H1 (cell line): ENCODE measurements around the gene KCNB1. TPM values are rescaled to one million over a fixed set of nuclear protein-coding genes. Genes with fewer than 3 reads are reported as not detected.

Experiments used
- ATF2 ChIP-seq: IDR thresholded peaks from 2 replicates; pipeline ENCODE4 v1.6.1; 2012; ENCODE audit warnings: low read length, inconsistent platforms
- BRCA1 ChIP-seq: IDR thresholded peaks from 2 replicates; pipeline ENCODE4 v1.6.1; 2012; ENCODE audit warnings: low read depth, low read length, improper control_type of control experiment
- EGR1 ChIP-seq: IDR thresholded peaks from 2 replicates; pipeline ENCODE4 v1.6.1; 2011; ENCODE audit warnings: low read depth, low read length, borderline replicate concordance
- JUND ChIP-seq: IDR thresholded peaks from 2 replicates; pipeline ENCODE4 v1.6.1; 2011; ENCODE audit warnings: mild to moderate bottlenecking, improper control_type of control experiment, low read length
- PHF8 ChIP-seq: fragments of 200-600 bp; sonication (generic); conservative IDR thresholded peaks from 2 replicates; pipeline ENCODE4 v1.7.1; 2012; ENCODE audit warnings: low read depth, mild to moderate bottlenecking, inconsistent platforms, low read length, moderate library complexity
- RBBP5 ChIP-seq: IDR thresholded peaks from 2 replicates; pipeline ENCODE4 v1.7.1; 2012; ENCODE audit warnings: low read depth, mild to moderate bottlenecking, inconsistent platforms, low read length, moderate library complexity, borderline replicate concordance
- TAF7 ChIP-seq: optimal IDR thresholded peaks from 2 replicates; pipeline ENCODE3; 2011; ENCODE audit warnings: low read depth, mild to moderate bottlenecking, inconsistent platforms, low read length, moderate library complexity, borderline replicate concordance
- ZNF274 ChIP-seq: IDR thresholded peaks from 2 replicates; pipeline ENCODE4 v1.7.0; 2012; ENCODE audit warnings: low read length, borderline replicate concordance; ENCODE audit errors: extremely low read depth
- polyA plus RNA-seq, 7 experiments: library from polyadenylated mRNA; depleted of rRNA in 3 of 7; stranded (reverse) in 5 of 7; unstranded in 2 of 7; fragments of >200 nt in 5 of 7; fragments of 200-250 nt in 2 of 7; gene quantifications; 1 replicate in 5 of 7; 2 replicates in 1 of 7; 4 replicates in 1 of 7; pipeline versions ENCODE4 v1.2.1 to v1.2.3, GENCODE V29; 2011 to 2013; ENCODE audit warnings: missing spikeins in 2 of 7, mixed read lengths in 2 of 7
- total RNA-seq: library from RNA; stranded (reverse); fragmentation: NEBNext Ultra II Directional; extraction: Animal tissue kit (Norgen Biotek cat#: 25700); gene quantifications from 2 replicates; pipeline ENCODE4 v1.2.1, GENCODE V29; 2021

Gene KCNB1
- total and polyA plus RNA-seq, 2 of the 8 experiments (the other 6 are each of a cell fraction or from before 2014, with no cell fraction given): 0.58 to 0.67 TPM

DNA sequence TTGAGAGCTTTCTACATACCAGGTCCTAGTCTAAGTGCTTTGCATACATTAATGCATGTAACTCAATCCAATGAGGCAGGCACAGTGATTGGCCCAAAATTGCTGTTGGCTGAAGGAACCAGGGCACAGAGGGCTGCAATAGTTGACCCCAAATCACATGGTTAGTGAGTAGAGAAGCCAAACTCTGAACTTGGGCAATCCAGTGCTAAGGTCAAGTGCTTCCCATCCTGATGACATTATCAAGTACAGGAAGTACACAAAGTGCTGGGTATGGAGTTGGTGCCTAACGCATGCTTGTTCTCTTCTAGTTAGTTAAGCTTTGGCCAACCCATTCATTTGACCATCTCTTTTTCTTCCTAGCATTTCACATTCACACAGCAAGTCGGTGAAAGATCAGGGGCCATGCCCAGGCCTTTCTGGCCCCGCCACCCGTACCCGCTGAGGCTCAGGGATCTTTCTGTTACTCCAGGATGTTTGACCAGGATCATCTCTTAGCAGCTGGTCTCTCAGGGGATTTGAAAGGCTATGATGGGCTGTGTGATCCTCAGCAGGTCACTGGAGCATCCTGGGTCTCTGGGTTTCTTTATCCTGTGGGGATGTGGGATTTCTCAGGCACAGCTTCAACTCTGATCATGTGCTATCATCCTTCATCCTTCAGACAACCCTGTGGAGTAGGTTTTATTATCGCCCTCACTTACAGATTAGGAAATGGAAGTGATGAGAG is 7.0 kb downstream of the KCNB1 start (continued):
- TF ChIP-seq TAF7 (no peak), ZNF274 (no peak), BRCA1 (no peak), EGR1 (no peak), PHF8 (no peak), JUND (no peak), RBBP5 (no peak), ATF2 (no peak)
